ENCODE measurements around the gene KIF27.
"Not testable (repeated sequence)": the region's sequence is repeated elsewhere in the genome, so short reads cannot be mapped to it uniquely, and the experiment has no call there.

The KIF27 gene

DNA sequence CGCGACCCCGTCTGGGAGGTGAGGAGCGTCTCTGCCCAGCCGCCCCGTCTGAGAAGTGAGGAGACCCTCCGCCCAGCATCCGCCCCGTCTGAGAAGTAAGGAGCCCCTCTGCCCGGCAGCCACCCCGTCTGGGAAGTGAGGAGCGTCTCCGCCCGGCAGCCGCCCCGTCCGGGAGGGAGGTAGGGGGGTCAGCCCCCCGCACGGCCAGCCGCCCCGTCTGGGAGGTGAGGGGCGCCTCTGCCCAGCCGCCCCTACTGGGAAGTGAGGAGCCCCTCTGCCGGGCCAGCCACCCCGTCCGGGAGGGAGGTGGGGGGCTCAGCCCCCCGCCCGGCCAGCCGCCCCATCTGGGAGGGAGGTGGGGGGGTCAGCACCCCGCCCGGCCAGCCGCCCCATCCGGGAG, 117.3 kb downstream of the KIF27 start:
- not testable (repeated sequence) for DNase-seq (ENCODE audit: low spot score in 2 of 2); H3K4me1 Mint-ChIP-seq; ATAC-seq; H3K27ac Mint-ChIP-seq; H3K4me3 Mint-ChIP-seq; H3K36me3 Mint-ChIP-seq; H3K9me3 Mint-ChIP-seq

GRCh38 chr9:83800236-83801033, 120.8 kb downstream of the KIF27 start:
- Mint-ChIP-seq H3K36me3 (peaks cover 8% of the 10 kb centered on the region), H3K9me3 (no peaks in the 10 kb centered on the region), H3K4me1 (no peaks in the 10 kb centered on the region), H3K27ac (no peak overlapping the region), H3K4me3 (no peak overlapping the region)
- DNase-seq (ENCODE audit: low spot score in 2 of 2) (no peak), ATAC-seq (no peak)

DNA sequence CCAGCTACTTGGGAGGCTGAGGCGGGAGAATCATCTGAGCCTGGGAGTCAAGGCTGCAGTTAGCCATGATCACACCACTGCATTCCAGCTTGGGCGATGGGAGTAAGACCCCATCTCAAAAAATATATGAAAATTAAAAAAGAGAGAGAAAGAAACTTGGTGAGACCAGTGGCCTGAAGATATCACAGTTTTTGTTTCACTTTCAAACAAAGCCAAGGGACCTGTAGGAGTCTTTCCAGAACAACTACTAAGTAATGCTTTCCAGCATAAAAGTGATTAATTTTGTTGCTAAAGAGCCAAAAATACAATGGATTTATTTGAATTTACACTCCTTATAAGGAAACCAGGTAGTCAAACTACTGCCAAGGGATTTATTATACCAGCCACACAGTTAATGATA, 127.2 kb downstream of the KIF27 start:
- no peak for ATAC-seq

GRCh38 chr9:83792746-83793145, 128.5 kb downstream of the KIF27 start:
- DNase-seq (ENCODE audit: low spot score in 2 of 2): no peak
- H3K9me3 Mint-ChIP-seq: no peaks in the 10 kb centered on the region

More for the DNA sequence above, 127.2 kb downstream of the KIF27 start:
- Mint-ChIP-seq H3K4me3 (no peak overlapping the region), H3K4me1 (no peaks in the 10 kb centered on the region), H3K27ac (peak overlapping the region; percentile 61), H3K36me3 (peaks cover 8% of the 10 kb centered on the region), H3K9me3 (no peaks in the 10 kb centered on the region)
- DNase-seq (ENCODE audit: low spot score in 2 of 2): no peak

More at GRCh38 chr9:83792746-83793145, 128.5 kb downstream of the KIF27 start:
- Mint-ChIP-seq H3K4me1 (no peaks in the 10 kb centered on the region), H3K27ac (no peak overlapping the region), H3K4me3 (no peak overlapping the region), H3K36me3 (no peaks in the 10 kb centered on the region)
- ATAC-seq: no peak
